HG03439 (cell line): ENCODE measurements around the gene FUT8.

ENCODE experiments used
- ATAC-seq: cut with Tn5 transposase; IDR thresholded peaks from one replicate; pipeline ENCODE4 v1.9.1; 2021; ENCODE audit warnings: mild to moderate bottlenecking, moderate library complexity; ENCODE audit not compliant: unreplicated experiment

The FUT8 gene

GRCh38 chr14:65487783-65488494 is 75.4 kb downstream of the FUT8 start:
- no peak for ATAC-seq

DNA sequence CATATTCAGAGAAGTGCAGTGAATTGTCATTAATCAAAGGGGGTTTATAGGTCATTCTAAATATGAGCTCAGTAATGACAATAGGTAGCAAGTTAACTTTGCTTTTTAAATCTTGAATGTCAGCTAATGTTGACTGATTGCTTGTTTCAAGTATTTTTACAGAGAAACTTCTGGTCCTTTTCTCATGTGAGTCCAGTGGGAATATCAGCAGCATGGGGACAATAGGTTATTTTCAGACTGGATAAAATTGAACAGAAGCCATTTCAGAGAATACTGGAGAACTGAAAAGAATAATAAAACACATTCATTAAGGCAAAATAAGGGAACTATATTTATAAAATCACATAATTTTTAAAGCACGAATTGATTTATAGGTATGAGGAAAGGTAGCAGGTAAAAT is 78.7 kb downstream of the FUT8 start:
- ATAC-seq, result no peak

GRCh38 chr14:65492266-65492665 is 79.7 kb downstream of the FUT8 start:
- no peak for ATAC-seq

DNA sequence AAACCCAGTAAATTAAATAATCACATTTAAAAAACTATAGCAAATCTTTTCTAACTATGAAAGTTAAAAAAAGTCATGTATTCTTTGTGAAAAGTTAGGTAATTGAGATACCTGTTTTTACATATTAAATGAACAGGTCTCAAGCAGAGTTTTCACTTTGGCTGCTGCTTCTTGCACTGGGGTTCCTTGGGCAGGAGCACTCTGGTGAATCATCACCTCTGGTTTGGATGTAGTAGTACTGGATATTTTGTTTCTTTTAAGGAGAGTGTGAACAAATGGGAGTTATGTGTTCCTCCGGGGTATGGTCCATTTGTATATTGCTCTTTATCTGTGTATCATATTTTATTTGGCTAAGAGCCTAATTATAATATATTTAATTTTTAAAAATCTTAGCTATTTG is 82.7 kb downstream of the FUT8 start:
- no peak for ATAC-seq

DNA sequence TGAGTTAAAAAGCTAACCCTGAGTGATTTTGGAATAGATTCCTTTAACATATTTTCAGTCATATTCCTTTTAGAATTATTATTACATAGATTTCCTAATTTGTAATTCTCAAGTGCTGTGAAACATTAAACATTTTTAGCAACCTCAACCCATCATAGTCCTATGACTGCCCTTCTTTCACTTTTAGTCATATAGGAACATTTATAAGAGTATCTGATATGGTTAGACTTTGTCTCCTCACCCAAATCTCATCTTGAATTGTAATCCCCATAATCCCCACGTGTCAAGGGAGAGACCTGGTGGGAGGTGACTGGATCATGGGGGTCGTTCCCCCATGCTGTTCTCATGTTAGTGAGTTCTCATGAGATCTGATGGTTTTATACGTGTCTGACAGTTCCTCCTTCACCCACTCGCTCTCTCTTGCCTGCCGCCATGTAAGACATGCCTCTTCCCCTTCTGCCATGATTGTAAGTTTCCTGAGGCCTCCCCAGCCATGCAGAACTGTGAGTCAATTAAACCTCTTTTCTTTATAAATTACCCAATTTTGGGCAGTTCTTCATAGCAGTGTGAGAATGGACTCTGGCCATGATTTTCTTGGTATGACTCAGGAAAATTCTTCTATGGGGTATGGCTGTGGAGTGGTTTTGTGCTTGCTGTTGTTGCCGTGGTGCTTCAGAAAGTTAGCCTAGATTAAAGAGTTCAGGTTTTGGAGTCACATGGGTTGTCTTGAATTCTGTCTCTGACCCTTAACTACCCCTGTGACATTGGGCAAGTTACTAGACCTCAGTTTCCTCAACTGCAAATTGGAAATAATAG is 83.9 kb downstream of the FUT8 start:
- ATAC-seq, result no peak

DNA sequence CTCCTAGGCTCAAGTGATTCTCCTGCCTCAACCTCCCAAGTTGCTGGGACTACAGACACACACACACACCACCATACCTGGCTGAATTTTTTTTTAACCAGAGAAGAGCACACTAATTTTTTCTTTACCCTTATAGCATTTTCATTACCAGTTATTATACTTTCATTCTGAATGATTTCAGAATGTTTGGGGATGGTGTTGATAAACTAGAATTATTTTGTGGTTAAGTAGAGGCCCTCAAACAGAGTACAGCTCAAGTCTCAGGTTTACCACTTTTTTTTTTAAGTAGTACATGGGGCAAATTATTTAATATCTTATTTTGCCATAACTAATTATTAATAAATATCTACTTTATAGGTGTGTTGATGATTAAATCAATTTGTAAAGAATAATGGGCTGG is 86.6 kb downstream of the FUT8 start:
- ATAC-seq, result no peak

- ATAC-seq, result no peak
Measured at GRCh38 chr14:65500075-65500474, 87.5 kb downstream of the FUT8 start.

DNA sequence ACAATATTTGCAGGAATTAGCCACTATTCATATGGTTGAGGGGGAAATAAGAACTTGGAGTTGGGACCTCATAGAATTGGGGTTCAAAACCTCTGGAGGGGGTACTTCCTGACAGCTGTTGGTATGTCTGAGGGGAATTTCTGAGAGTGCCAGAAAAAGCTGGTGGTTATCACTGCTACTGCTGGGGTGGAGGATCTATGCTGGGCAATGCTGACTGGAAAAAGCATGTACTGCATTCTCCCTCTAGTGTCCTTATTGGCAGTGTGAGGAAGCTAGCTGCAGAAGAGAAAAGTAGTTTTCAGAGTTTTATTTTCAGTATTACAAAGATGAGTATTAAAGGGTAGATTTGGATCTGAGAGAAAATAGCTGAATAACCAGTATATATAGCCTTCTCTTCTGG is 88.8 kb downstream of the FUT8 start:
- ATAC-seq, result no peak

DNA sequence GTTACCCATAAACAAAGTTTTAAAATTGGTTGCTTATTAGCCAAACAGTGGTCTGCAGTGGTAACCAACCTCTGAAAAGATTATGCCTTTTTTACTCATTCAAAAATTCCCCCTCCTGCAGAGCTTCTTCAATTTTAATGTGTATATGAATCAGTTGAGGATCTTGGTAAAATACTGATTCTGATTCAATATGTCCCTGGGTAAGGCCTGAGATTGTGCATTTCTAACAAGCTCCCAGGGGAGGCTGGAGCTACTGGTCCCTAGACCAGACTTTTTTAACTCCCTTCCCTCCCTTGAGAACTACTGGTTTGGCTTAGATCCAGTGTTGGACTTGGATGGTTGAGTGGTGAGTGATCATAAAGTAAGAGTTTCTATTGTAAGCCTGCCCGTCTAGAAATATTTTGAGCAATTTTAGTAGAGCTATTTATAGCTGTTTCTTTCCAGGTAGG is 90.2 kb downstream of the FUT8 start:
- ATAC-seq, result no peak

DNA sequence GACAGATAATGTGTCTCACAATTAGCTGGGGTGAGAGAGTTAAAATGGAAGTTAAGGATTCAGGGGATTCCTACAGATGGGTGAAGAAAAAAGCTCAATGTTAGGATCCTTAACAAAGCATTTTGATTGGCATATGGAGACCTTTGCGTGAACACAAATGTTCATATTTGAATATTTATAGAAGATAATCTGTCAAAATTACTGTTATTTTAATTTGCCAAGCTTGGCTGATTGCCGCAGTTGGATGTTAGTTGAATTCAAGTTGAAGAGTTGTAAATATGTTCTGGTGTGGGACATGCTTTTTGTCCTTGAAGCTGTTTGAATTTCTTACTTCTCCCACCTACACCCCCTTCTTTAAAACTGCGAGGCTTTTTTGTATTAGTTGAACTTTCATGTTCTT is 91.2 kb downstream of the FUT8 start:
- ATAC-seq, result no peak

DNA sequence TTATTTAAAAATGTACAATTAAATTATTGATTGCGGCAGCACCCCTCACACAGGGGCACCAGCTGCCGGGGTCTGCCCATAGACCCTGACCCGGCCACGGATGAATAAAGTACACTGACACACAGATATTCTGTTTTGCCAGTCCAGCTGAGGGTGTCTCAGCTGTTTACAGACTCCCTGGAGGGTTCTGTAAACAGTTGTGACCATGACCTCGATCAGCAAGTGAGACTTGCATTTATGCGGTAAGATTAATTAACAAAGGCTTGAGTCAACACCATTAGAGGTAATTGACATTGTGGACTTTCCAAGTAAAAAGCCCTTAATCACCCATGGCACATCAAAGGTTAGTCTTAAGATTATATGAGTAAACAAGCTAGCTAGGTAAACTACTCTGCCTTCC is 94.3 kb downstream of the FUT8 start:
- ATAC-seq, result no peak

DNA sequence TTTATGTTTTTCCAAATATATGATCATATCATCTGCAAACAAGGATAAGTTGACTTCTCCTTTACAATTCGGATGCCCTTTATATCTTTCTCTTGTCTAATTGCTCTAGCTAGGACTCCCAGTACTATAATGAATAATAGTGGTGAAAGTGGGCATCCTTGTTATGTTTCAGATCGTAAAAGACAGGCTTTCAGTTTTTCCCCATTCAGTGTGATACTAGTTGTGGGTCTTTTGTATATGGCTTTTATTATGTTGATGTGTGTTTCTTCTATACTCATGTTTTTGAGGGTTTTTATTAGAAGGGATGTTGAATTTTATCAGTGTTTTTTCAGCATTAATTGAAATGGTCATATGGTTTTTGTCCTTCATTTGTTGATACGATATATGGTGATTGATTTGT is 97.3 kb downstream of the FUT8 start:
- ATAC-seq, result no peak

- no peak for ATAC-seq
Measured at GRCh38 chr14:65513671-65514070, 101.1 kb downstream of the FUT8 start.

GRCh38 chr14:65517635-65518542 is 105.4 kb downstream of the FUT8 start:
- no peak for ATAC-seq

GRCh38 chr14:65528069-65528468 is 115.5 kb downstream of the FUT8 start:
- ATAC-seq, result no peak

GRCh38 chr14:65531148-65531547 is 118.6 kb downstream of the FUT8 start:
- ATAC-seq, result no peak

- no peak for ATAC-seq
Measured at GRCh38 chr14:65533736-65534404, 121.3 kb downstream of the FUT8 start.

GRCh38 chr14:65536781-65537423 is 124.4 kb downstream of the FUT8 start:
- ATAC-seq, result no peak

DNA sequence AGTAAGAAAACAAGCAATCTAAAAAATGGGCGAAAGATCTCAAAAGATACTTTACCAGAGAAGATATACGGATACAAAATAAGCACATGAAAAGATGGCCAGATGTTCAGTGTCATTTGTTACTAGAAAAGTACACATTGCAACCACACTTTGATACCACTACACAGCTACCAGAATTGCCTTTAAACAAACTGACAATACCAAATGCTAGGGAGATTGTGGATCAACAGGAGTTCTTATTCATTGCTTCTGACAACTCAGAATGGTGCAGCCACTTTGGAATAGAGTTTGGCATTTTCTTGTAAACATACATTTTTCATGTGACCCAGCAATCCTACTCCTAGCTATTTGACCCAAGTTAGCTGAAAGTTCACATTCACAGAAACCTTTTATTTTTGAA is 136.3 kb downstream of the FUT8 start:
- ATAC-seq, result no peak

- ATAC-seq, result no peak
Measured at GRCh38 chr14:65549429-65549828, 136.9 kb downstream of the FUT8 start.
